Endodermal cell (in vitro differentiated cells): ENCODE data around the gene MRPL20. TPM values are rescaled to one million over a fixed set of nuclear protein-coding genes. Genes with fewer than 3 reads are reported as not detected.
"Not testable (repeated sequence)": the region's sequence is repeated elsewhere in the genome, so short reads cannot be mapped to it uniquely, and the experiment has no call there.

Experiments used
- DNase-seq: peaks from one replicate; pipeline ENCODE4 v3.0.0-alpha.2; 2017
- H3K27ac ChIP-seq: 2 replicates; pipeline ENCODE4 v1.5.1; 2013; ENCODE audit warnings: mild to moderate bottlenecking, low read depth, low read length, moderate library complexity
- H3K27me3 ChIP-seq: 2 replicates; pipeline ENCODE4 v1.6.1; 2013; ENCODE audit warnings: mild to moderate bottlenecking, low read length, moderate library complexity; ENCODE audit not compliant: insufficient read depth, control insufficient read depth, poor library complexity, severe bottlenecking
- H3K36me3 ChIP-seq: 2 replicates; pipeline ENCODE4 v1.7.0; 2013; ENCODE audit warnings: mild to moderate bottlenecking, low read length, moderate library complexity; ENCODE audit not compliant: control insufficient read depth, insufficient read depth
- H3K4me1 ChIP-seq: one replicate; pipeline ENCODE4 v1.7.0; 2013; ENCODE audit warnings: low read length; ENCODE audit not compliant: control insufficient read depth, insufficient read depth
- H3K4me3 ChIP-seq: 2 replicates; pipeline ENCODE4 v1.5.1; 2013; ENCODE audit warnings: mild to moderate bottlenecking, low read length, moderate library complexity
- H3K9ac ChIP-seq: 2 replicates; pipeline ENCODE4 v1.6.1; 2013; ENCODE audit warnings: mild to moderate bottlenecking, low read length, moderate library complexity; ENCODE audit not compliant: poor library complexity, severe bottlenecking; ENCODE audit errors: extremely low read depth
- H3K9me3 ChIP-seq: 2 replicates; pipeline ENCODE4 v1.6.1; 2013; ENCODE audit warnings: mild to moderate bottlenecking, low read length, moderate library complexity; ENCODE audit not compliant: control insufficient read depth
- H3K27ac Mint-ChIP-seq: 2 replicates; pipeline ENCODE4 v1.8.0; 2020; ENCODE audit warnings: mixed read lengths
- H3K27me3 Mint-ChIP-seq: 2 replicates; pipeline ENCODE4 v1.8.0; 2021; ENCODE audit warnings: mild to moderate bottlenecking, mixed read lengths; ENCODE audit not compliant: insufficient read depth
- H3K36me3 Mint-ChIP-seq: 2 replicates; pipeline ENCODE4 v1.8.0; 2020; ENCODE audit warnings: low read depth, mixed read lengths
- H3K4me1 Mint-ChIP-seq: 2 replicates; pipeline ENCODE4 v1.8.0; 2020; ENCODE audit warnings: mixed read lengths
- H3K4me3 Mint-ChIP-seq: 2 replicates; pipeline ENCODE4 v1.8.0; 2020; ENCODE audit warnings: mild to moderate bottlenecking, moderate library complexity, mixed read lengths
- H3K9me3 Mint-ChIP-seq: 2 replicates; pipeline ENCODE4 v1.8.0; 2020; ENCODE audit warnings: mild to moderate bottlenecking, mixed read lengths
- CTCF ChIP-seq: fragments of 200-600 bp; sonication (generic); conservative IDR thresholded peaks from 2 replicates; pipeline ENCODE4 v1.5.0; 2021; ENCODE audit warnings: antibody characterized with exemption, mild to moderate bottlenecking
- WGBS, 2 experiments: methylation state at CpG; one replicate each; pipeline versions ENCODE4 v1.1.5 to v1.1.7; 2013; ENCODE audit warnings: missing lambda C conversion rate in 2 of 2, mixed read lengths in 1 of 2; ENCODE audit not compliant: insufficient coverage in 1 of 2, insufficient read length in 1 of 2; 5-methylcytosine and 5-hydroxymethylcytosine counted together
- total RNA-seq, 2 donors: library from RNA; stranded (reverse); fragmentation: NEBNext Ultra II Directional in 1 of 2; extraction: Animal tissue kit (Norgen Biotek cat#: 25700) in 1 of 2; gene quantifications; 2 replicates in 1 of 2; 3 replicates in 1 of 2; pipeline ENCODE4 v1.2.1, GENCODE V29; 2021

MRPL20 gene
- total RNA-seq, 2 donors from 2014 or later, result 109 to 129 TPM

- Histone ChIP-seq H3K27me3 (no peaks in the 10 kb centered on the region), H3K4me1 (peaks cover 7% of the 10 kb centered on the region), H3K4me3 (peak overlapping the region; percentile 94), H3K9ac (peak overlapping the region; percentile 81), H3K9me3 (no peaks in the 10 kb centered on the region), H3K36me3 (peaks cover 42% of the 10 kb centered on the region), H3K27ac (no peak overlapping the region)
- Mint-ChIP-seq H3K4me1 (peaks cover 31% of the 10 kb centered on the region), H3K4me3 (peak overlapping the region; percentile 88), H3K36me3 (peaks cover 51% of the 10 kb centered on the region), H3K9me3 (peaks cover under 1% of the 10 kb centered on the region), H3K27ac (peak overlapping the region; percentile 78), H3K27me3 (no peaks in the 10 kb centered on the region)
- no peak for DNase-seq
- no peak for TF ChIP-seq CTCF
- 53 to 62% methylated on average over 36 to 43 of the region's 43 CpGs for WGBS, 2 experiments
Observed at GRCh38 chr1:1406101-1406820, 832 bp downstream of the MRPL20 start.

GRCh38 chr1:1403653-1404052 is 3.4 kb downstream of the MRPL20 start:
- peaks cover 57% of the 10 kb centered on the region for H3K36me3 Mint-ChIP-seq
- H3K27me3 ChIP-seq, result no peaks in the 10 kb centered on the region
- no peak overlapping the region for H3K4me3 Mint-ChIP-seq

GRCh38 chr1:1402901-1403392 is 4.1 kb downstream of the MRPL20 start:
- not testable (repeated sequence) for H3K27me3 Mint-ChIP-seq, H3K4me3 ChIP-seq, H3K27me3 ChIP-seq, H3K27ac ChIP-seq, H3K9me3 ChIP-seq, H3K9ac ChIP-seq, H3K4me3 Mint-ChIP-seq, H3K9me3 Mint-ChIP-seq, DNase-seq
- peaks cover 30% of the 10 kb centered on the region for H3K4me1 Mint-ChIP-seq
- H3K36me3 Mint-ChIP-seq, result peaks cover 58% of the 10 kb centered on the region
- WGBS, 2 experiments, result 93% methylated on average over 9 of the region's 9 CpGs
- peaks cover 53% of the 10 kb centered on the region for H3K36me3 ChIP-seq
- H3K4me1 ChIP-seq, result peaks cover 18% of the 10 kb centered on the region
- H3K27ac Mint-ChIP-seq, result peak overlapping the region; percentile 13

More at GRCh38 chr1:1403653-1404052, 3.4 kb downstream of the MRPL20 start:
- DNase-seq, result no peak
- no peak overlapping the region for H3K27ac ChIP-seq
- peaks cover 50% of the 10 kb centered on the region for H3K36me3 ChIP-seq
- no peak overlapping the region for H3K4me3 ChIP-seq
- H3K27me3 Mint-ChIP-seq, result no peaks in the 10 kb centered on the region
- no peak overlapping the region for H3K9ac ChIP-seq
- peaks cover 30% of the 10 kb centered on the region for H3K4me1 Mint-ChIP-seq
- peak overlapping the region; percentile 13 for H3K27ac Mint-ChIP-seq
- no peaks in the 10 kb centered on the region for H3K9me3 Mint-ChIP-seq
- no peak for TF ChIP-seq CTCF
- H3K9me3 ChIP-seq, result no peaks in the 10 kb centered on the region
- H3K4me1 ChIP-seq, result peaks cover 15% of the 10 kb centered on the region
- WGBS, 2 experiments, result 97% methylated on average over 7 of the region's 7 CpGs
